ENCODE results near the gene FUZ. TPM values are rescaled to one million over a fixed set of nuclear protein-coding genes. Genes with fewer than 3 reads are reported as not detected.

Gene FUZ
- total RNA-seq, 4 donors from 2014 or later, result 19.0 to 31.7 (median 26.8) TPM

GRCh38 chr19:49829721-49830120, 16.6 kb upstream of the FUZ start:
- H3K4me3 ChIP-seq, result no peak overlapping the region
- no peaks in the 10 kb centered on the region for H3K27me3 ChIP-seq
- no peak for DNase-seq (ENCODE audit: low spot score in 2 of 2)
- no peaks in the 10 kb centered on the region for H3K4me1 ChIP-seq
- TF ChIP-seq POLR2A (IDR thresholded peaks at IDR 0.05) (no peak), CTCF (IDR thresholded peaks at IDR 0.05) (no peak), EP300 (IDR thresholded peaks at IDR 0.05) (no peak)
- no peak overlapping the region for H3K27ac ChIP-seq
- H3K9me3 ChIP-seq, result no peaks in the 10 kb centered on the region
- 95 to 96% methylated on average over 14 to 18 of the region's 18 CpGs for WGBS, 2 donors
- peaks cover 0 to 90% (median 14%) of the 10 kb centered on the region in 3 donors for H3K36me3 ChIP-seq

GRCh38 chr19:49829200-49829599, 16.1 kb upstream of the FUZ start:
- Histone ChIP-seq H3K4me1 (no peaks in the 10 kb centered on the region), H3K27ac (no peak overlapping the region), H3K4me3 (no peak overlapping the region), H3K27me3 (no peaks in the 10 kb centered on the region), H3K9me3 (no peaks in the 10 kb centered on the region), H3K36me3 (peaks cover 0 to 90% (median 11%) of the 10 kb centered on the region in 3 donors)
- 84 to 87% methylated on average over 6 to 8 of the region's 8 CpGs for WGBS, 2 donors
- no peak for DNase-seq (ENCODE audit: low spot score in 2 of 2)
- TF ChIP-seq POLR2A (IDR thresholded peaks at IDR 0.05) (no peak), EP300 (IDR thresholded peaks at IDR 0.05) (no peak), CTCF (IDR thresholded peaks at IDR 0.05) (no peak)

- no peaks in the 10 kb centered on the region for H3K4me1 ChIP-seq
- H3K9me3 ChIP-seq, result no peaks in the 10 kb centered on the region
- peaks cover 0 to 88% (median 4%) of the 10 kb centered on the region in 3 donors for H3K36me3 ChIP-seq
- no peak overlapping the region for H3K4me3 ChIP-seq
- no peak for DNase-seq (ENCODE audit: low spot score in 2 of 2)
- H3K27me3 ChIP-seq, result no peaks in the 10 kb centered on the region
- WGBS, 2 donors, result 82 to 88% methylated on average over 12 to 13 of the region's 14 CpGs
- no peak for TF ChIP-seq CTCF (IDR thresholded peaks at IDR 0.05)
- no peak for TF ChIP-seq POLR2A (IDR thresholded peaks at IDR 0.05)
- no peak for TF ChIP-seq EP300 (IDR thresholded peaks at IDR 0.05)
- no peak overlapping the region for H3K27ac ChIP-seq
Observed at GRCh38 chr19:49827034-49827433, 13.9 kb upstream of the FUZ start.

- Histone ChIP-seq H3K27ac (no peak overlapping the region), H3K4me1 (peaks cover 0 to 7% (median 0%) of the 10 kb centered on the region in 4 donors), H3K4me3 (no peak overlapping the region), H3K9me3 (no peaks in the 10 kb centered on the region), H3K36me3 (peaks cover 0 to 77% (median 0%) of the 10 kb centered on the region in 3 donors), H3K27me3 (no peaks in the 10 kb centered on the region)
- DNase-seq (ENCODE audit: low spot score in 2 of 2), result no peak
- TF ChIP-seq CTCF (IDR thresholded peaks at IDR 0.05) (no peak), POLR2A (IDR thresholded peaks at IDR 0.05) (no peak)
- WGBS, 2 donors, result 82 to 91% methylated on average over 6 of the region's 6 CpGs
Observed at GRCh38 chr19:49824662-49825061, 11.6 kb upstream of the FUZ start.

- DNase-seq (ENCODE audit: low spot score in 2 of 2), result no peak
- H3K4me1 ChIP-seq, result peaks cover 0 to 17% (median 8%) of the 10 kb centered on the region in 4 donors
- no peaks in the 10 kb centered on the region for H3K9me3 ChIP-seq
- H3K27ac ChIP-seq, result no peak overlapping the region
- no peak overlapping the region for H3K4me3 ChIP-seq
- TF ChIP-seq CTCF (IDR thresholded peaks at IDR 0.05) (no peak), POLR2A (IDR thresholded peaks at IDR 0.05) (no peak), EP300 (IDR thresholded peaks at IDR 0.05) (no peak)
- no peaks in the 10 kb centered on the region for H3K27me3 ChIP-seq
- WGBS, 2 donors, result 90 to 93% methylated on average over 12 of the region's 12 CpGs
- peaks cover 0 to 65% (median 0%) of the 10 kb centered on the region in 3 donors for H3K36me3 ChIP-seq
Observed at GRCh38 chr19:49823472-49823871, 10.4 kb upstream of the FUZ start.
